ENCODE data around the gene RAPSN.

RAPSN gene

DNA sequence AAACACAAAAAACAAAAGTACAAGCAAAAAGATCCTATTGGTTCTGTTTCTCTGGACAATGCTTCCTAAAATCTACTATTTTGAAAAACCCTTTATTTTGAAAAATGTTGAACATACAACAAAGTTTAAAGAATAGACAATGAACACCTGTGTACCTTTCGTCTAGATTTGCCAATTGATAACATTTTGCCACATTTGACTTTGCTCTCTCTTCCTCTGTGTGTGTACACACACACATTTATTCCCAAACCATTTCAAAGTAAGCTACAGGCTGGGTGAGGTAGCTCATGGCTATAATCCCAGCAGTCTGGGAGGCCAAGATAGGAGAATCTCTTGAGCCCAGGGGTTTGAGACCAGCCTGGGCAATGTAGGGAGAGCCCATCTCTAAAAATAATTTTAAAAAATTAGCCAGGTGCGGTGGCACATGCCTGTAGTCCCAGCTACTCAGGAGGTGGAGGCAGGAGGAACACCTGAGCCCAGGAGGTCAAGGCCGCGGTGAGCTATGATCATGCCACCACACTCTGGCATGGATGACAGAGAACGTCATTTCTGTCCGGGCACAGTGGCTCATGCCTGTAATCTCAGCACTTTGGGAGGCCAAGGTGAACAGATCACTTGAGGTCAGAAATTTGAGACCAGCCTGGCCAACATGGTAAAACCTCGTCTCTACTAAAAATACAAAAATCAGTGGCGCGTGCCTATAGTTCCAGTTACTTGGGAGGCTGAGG, 17.4 kb downstream of the RAPSN start:
- DNase-seq, result no peak

DNA sequence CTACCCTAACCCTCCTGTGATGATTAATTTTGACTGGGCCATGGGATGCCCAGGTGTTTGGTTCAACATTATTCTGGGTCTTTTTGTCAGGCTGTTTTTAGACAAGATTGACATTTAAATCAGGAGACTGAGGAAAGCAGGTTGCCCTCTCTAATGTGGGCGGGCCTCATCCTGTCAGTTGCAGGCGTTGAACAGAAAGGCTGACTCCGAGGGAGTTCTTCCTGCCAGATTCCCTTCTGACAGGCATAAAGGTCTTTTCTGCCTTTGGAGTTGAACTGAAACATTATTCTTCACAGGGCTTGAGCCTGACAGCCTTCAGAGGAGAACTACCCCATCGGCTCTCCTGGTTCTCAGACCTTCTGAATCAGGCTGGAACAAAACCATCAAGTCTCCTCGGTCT, 18.4 kb downstream of the RAPSN start:
- no peak for DNase-seq

DNA sequence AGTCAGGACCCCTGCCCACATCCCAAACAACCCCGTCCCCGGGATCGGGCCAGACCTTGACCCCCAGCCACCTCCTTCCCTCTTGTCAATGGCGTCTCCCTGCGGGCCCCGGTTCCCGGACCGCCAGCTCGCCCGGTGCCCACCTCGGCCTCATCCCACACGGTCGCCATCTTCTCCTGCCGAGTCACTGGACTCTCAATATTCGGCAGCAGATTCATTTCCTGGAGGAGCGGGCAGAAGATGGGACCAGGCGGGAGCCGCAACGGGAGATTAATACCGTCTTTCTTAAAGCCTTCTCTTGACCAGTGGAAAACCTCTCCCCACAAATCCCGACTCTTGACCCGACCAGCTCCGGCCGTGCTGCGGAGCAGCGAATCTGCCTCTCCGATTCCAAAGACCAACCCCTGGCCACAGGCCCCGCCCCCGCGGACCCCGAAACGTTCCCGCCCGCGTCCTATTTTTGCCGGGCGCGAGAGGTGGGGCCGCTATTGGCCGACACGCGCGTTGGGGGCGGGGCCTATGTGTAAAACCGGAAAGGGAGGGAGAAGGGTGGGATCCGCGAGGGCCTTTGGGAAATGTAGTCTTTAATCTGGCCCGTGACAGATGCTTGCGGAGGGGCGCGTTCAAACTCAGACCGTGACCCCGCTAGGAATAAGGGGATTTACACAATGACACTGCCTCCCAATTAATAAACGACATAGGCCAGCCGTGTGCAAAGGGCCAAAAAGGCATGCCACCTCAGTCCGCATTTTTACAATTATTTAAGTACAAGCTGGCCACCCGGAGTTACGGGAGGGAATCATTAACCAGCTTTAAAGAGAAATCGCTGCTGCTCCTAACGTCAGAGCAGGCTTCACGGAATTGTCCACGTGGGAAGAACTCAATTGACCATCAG, 22.6 kb downstream of the RAPSN start, which contains the start of gene PSMC3:
Gene PSMC3, minus strand, starts transcription at position 378 of the 895 bp plus-strand sequence. Its CDS starts 160 bp downstream, at position 218.
- DNase-seq, result peak; percentile 98

DNA sequence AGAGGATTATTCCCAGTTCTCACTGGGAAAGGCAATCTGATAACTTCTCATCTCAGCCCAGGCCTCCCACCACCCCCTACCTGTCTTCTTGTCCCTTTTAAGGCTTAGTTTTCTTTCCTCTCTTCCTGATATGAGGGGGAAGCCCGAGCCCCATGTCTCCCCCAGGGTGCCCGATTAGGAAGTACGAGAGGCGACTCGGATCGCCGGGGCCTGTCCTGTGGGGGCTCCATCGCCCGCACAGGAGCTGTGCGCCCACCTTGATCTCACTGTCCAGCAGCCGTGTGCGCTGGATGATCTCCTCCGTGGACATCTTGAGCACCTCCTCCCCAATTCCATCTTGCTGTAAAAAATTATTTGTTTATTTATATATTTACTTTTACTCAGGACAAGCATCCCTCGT, 23.3 kb downstream of the RAPSN start:
- DNase-seq, result no peak

DNA sequence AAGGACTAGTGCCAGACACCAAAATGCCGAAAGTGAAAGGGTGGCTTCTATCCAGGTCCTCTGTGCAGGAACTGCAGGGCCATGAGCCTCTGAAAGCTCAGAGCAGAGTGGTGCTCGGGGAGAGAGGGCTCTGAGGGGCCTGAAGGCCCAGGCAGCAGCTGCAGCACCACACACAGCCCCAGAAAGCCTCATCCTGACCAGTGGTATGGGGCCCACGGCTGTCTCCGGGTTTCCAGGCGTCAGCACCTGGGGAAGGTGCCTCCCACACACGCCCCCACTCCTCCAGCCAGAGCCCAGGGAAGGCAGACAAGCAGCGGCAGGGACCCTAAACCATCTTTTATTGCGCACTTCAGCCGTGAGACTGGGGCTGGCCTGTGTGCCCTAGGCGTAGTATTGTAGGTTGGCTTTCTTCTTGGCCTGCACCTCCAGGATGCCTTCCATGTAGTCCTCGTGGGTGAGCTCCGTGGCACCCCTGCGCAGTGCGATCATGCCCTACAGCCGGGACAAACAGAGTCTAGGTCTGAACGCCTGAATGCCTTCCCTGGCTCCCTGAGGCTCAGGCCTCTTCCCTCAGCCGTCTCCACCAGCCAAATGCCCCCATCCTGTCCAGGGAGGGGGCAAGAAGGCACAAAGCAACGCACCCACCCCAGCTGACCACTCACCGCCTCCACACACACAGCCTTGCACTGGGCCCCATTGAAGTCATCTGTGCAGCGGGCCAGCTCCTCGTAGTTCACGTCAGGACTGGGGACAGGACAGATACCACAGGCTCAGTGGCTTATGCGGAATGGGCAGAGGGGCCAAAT, 30.3 kb downstream of the RAPSN start:
- no peak for DNase-seq

DNA sequence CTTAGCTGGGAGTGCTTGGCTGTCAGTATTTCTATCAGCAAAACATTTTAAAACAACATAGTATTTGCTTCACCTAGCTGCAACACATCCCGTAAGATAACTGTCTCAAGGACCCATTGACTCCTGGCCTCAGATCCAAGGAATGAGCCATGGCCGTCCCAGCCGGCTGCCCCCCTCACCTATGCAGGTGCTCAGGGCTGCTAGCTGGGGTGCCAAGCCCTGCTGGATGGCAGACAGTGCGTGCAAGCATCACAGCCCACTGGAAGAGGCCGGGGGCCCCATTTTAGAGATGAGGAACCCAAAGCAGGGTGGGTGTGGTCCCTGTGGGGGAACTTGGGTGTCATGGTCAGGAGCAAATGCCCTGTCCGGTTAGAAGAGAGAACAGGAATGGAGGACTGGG, 31.2 kb downstream of the RAPSN start:
- no peak for DNase-seq

DNA sequence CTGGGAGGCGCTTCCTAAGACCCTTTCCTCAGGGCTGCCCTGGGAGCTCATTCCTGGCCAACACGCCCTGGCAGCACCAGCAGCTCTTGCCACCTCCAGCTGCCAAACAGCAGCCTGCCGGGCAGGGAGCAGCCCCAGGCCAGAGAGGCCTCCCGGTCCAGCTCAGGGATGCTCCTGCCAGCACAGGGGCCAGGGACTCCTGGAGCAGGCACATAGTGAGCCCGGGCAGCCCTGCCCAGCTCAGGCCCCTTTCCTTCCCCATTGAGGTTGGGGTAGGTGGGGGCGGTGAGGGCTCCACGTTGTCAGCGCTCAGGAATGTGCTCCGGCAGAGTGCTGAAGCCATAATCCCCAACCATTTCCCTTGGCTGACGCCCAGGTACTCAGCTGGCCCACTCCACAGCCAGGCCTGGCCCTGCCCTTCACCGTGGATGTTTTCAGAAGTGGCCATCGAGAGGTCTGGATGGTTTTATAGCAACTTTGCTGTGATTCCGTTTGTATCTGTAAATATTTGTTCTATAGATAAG, 32.9 kb downstream of the RAPSN start:
- no peak for DNase-seq

DNA sequence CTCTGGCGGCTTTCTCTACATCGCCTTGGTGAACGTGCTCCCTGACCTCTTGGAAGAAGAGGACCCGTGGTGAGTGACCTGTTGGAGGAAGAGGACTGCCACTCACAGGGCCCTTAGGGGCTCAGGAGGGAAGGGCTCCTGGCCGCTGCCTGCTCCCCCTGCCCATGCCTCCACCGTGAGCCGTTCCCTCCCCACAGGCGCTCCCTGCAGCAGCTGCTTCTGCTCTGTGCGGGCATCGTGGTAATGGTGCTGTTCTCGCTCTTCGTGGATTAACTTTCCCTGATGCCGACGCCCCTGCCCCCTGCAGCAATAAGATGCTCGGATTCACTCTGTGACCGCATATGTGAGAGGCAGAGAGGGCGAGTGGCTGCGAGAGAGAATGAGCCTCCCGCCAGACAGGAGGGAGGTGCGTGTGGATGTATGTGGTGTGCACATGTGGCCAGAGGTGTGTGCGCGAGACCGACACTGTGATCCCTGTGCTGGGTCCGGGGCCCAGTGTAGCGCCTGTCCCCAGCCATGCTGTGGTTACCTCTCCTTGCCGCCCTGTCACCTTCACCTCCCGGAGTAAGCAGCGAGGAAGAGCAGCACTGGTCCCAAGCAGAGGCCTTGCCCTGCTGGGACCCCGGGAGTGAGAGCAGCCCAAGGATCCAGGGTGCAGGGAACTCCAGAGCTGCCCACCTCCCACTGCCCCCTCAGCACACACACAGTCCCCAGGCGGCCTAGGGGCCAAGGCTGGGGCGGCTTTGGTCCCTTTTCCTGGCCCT, 33.7 kb downstream of the RAPSN start:
- no peak for DNase-seq

DNA sequence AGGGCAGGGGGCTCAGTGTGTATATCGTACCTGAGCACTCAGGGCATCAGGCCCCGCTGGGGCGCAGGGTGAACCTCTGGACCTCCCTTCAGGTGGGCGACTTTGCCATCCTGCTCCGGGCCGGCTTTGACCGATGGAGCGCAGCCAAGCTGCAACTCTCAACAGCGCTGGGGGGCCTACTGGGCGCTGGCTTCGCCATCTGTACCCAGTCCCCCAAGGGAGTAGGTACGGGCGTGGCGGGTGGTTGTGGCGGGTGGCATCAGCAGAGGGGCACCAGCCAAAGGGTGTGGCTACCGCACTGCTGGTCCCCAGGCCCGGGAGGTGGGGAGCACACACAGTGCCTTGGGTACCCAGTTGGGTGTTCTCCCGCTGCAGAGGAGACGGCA, 34.3 kb downstream of the RAPSN start:
- no peak for DNase-seq

DNA sequence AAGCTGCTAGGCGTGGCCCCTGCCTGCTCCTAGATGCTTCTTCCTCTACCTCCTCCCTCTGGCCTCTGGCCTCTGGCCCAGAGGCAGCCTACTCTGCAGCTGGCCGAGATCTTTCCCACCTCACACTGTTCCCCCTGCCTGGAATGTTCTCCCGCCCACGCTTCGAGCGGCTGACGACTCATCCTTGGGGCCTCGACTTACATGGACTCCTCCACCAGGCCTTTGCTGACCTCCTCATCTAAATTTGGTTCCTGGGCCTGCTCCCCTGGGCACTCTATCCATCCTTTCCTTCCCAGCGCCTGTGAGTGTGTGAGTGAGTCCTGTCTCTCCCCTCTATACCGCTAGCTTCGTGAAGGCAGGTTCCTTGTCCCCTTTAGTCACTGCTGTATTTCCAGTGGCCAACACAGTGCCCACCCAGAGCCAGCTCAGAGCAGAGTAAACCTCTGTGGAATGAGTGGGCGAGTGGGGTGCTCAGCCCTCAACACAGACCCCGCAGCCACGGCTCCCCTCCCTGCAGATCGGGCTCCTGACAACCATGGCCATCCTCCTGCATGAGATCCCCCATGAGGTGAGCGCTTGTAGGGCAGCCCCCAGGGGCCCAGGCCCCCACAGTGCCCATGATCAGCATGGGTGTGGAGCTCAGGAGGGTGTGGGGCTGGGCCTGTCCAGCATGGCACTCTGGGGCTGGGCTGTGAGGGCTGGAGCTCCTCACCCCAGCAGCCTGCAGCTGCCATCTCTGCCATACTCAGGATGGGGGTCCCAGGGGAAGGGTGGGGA, 34.8 kb downstream of the RAPSN start:
- DNase-seq, result no peak

DNA sequence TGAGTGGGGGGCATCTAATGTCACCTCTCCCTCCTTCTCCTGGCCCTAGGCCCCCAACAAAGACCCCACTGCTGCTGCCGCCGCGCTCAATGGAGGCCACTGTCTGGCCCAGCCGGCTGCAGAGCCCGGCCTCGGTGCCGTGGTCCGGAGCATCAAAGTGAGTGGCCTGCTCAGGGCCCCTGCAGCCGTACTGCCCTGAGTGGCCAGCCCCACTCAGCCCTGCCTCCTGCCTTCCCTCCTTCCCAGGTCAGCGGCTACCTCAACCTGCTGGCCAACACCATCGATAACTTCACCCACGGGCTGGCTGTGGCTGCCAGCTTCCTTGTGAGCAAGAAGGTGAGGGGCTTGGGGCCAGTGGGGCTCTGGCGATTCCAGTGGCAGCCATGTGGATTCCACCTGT, 35.6 kb downstream of the RAPSN start:
- no peak for DNase-seq

DNA sequence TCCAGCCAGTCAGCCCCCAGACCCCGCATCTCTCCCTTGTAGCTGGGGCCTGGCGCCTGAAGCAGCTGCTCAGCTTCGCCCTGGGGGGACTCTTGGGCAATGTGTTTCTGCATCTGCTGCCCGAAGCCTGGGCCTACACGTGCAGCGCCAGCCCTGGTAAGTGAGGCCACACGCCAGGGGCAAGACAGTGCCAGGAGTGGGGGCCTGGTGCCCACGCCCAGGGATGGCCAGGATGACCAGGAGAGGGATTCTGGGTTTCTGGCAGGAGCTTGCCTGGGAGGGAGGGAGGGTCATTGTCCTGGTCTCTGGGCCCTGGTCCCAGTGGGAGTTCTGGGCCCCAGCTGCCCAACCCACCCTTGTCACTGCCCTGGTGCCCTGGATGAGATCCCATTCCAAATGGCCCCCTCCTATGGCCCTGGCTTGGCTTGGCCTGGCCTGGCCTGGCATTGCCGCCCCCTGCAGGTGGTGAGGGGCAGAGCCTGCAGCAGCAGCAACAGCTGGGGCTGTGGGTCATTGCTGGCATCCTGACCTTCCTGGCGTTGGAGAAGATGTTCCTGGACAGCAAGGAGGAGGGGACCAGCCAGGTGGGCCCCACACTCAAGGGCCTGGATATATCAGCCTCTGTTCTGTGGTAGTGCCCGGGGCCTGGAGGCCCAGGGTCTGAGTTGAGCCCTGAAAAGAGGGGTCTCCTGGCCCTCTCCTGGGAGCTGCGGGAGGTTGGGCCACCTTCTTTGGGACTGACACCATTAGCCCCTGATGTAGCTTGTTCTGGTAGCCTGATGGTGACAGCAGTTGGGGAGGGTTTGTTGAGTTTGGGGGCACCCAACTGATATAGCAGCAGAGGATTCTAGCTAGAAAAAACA, 36.8 kb downstream of the RAPSN start:
- DNase-seq, result no peak

DNA sequence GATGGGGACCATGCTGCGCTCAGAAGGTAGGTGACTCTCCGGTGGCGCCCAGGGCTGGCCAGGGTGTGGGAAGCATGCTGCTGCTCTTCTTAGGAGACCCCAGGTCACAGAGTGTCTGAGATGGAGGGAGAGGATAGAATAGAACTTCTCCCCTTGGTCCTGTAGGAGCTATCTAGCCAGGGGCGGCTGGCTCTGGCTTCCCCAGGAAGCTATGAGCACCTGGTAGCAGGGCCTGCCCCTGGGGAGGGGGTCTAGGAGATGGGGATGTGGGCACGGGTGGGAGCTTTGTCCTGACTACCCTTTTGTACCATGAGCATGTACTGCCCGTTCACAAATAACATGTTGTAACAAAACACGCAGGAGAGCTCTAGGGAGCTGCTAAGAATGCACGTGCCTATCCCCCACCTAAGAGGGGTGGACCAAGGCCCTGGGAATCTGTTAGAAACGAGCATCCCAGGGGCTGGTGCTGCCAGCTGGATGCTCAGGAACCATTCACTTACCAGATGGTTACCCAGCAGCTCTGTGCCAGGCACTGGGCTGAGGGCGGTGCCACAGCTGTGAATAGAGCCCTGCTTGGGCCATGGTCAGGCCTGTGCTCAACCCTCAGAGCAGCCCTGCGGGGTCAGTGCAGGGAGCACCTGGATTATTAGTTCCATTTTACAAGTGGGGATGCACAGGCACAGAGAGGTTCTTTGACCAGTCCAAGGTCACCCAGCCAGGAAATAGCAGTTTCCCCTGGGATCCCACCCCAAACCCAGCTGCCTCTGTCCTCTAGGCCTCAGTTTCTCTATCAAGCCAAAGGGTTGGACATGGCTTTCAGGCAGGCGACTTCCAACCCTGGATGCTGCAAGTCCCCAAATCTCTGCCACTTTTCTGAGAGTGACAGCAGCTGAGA, 38.3 kb downstream of the RAPSN start:
- no peak for DNase-seq

DNA sequence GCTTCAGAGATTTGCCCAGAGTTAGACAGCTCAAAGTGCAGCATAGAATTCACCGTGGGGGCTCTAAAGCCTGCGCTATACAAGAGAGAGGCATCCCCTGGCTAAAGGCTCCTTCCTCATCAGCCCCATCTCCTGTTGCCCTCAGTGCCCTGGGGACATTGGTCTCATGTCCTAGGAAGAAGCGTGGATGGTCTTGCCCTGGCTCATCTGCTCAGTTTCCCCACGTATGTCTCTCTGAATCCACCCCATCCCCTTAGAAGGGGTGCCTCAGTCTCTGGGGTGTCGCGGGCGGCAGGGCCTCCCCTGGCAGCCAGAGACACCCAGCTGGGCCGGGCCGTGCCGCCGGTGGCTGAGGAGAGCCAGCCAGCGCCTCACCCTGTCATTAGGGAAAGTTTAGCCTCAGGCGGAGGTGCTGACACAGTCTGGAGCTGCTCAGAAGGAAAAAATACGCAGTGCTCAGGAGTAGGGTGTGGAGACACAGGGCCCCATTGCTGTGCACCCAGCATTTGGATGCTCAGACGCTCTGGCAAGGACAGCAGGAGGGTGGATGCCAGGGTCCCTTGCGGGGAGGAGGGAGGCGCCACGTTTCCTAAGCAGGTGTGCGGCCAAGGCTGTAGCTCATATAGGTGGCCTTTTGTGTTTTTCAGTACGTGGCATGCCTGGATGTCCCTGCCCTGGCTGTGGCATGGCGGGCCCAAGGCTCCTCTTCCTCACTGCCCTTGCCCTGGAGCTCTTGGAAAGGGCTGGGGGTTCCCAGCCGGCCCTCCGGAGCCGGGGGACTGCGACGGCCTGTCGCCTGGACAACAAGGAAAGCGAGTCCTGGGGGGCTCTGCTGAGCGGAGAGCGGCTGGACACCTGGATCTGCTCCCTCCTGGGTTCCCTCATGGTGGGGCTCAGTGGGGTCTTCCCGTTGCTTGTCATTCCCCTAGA, 39.2 kb downstream of the RAPSN start:
- DNase-seq, result no peak

DNA sequence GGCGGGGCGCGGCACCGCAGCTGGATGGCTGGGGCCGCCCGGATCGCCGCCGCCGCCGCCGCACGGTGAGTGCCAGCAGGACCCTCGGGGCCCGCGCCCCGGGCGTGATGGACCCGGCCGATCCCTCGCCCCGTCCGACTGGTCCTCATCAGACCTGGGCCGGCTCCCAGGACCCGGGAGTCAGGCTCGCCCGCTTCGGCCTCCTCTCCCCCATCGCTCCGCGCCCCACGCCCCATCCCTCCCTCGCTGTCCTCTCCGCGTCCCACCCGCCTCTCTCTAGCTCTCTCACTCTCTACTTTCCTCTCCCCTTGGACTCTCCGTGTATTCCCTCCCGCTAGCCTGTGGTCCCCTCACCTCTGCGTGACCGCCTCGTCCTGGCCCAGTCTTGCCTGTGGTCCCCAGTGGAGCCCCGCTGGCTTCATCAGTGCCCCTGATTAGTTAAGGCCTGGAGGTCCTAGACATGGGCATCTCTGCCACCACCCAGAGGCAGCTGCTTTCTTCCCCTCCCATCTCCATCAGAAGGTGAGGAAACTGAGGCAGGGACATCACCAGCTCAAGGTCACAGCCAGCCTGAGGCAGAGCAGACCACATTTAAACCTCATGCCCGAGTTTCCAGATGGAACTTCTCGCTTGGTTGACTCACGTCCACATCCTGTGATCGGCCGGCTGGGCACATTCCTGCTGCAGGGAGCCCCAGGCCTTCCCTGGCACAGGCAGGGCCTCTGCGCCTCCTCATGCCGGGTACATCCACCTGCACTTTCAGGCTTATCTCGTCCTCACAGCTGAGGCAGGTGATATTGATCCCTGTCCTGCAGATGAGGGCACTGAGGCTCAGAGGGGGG, 40.1 kb downstream of the RAPSN start:
- DNase-seq, result no peak

DNA sequence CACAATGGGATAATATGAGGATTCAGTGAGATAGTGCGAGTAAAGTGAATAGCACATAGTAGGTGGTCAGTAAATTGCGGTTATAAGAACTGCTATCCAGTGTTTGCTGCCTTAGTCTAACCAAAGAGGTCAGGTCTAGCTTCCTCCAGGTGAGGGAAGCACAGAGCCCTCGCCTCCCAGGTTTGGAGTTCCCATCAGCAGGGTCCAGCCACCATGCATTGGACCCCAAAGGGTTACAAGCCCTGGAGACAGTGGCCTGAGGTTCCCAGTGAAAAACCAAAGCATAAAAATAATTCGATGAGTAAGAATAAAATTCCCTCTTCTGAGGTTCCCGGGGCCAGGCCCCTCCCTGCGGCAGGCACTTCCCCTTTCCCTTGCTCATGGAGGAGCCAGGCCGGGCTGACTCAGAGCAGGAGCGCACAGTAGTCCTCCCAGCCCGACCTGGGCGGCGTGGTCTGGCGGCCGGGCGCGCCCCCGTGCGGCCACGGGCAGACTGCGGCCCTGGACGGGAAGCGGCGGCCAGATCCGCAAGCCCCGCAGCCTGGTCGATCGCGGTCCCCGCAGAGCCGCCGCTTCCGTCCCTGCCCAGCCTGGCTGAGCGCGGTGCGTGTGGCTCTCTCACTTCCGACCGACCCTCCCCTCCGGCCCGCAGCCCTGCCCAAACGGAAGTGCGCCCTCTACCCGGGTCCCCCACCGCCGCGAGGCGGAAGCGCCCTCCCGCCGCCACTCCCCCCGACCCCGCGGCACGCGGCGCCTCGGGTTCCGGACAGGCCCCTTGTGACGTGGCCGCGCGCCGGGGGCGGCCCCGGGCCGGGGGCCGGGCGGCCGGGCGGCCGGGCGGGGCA, 41.0 kb downstream of the RAPSN start, which contains the start of gene SLC39A13:
Gene SLC39A13, plus strand, starts transcription at position 845 of the 845 bp plus-strand sequence. CDS start 1,505 bp downstream, outside the sequence.
- DNase-seq, result peak; percentile 89

All from NCI-H1092 (cell line).